ENCODE results near the gene HADH.

- TF ChIP-seq CTCF (IDR thresholded peaks at IDR 0.05; ENCODE audit: low read depth, low read length, missing input control) (no peak), GABPA (IDR thresholded peaks at IDR 0.05 in 1 of 2, conservative IDR thresholded peaks at IDR 0.05 in 1 of 2) (no peak), REST (IDR thresholded peaks at IDR 0.05) (no peak), TAF1 (conservative IDR thresholded peaks at IDR 0.05) (no peak), RAD21 (IDR thresholded peaks at IDR 0.05) (no peak), RXRA (IDR thresholded peaks at IDR 0.05) (no peak), ZBTB33 (IDR thresholded peaks at IDR 0.05) (no peak), FOXA2 (IDR thresholded peaks at IDR 0.05) (no peak), JUND (IDR thresholded peaks at IDR 0.05) (no peak), EGR1 (IDR thresholded peaks at IDR 0.05; ENCODE audit: low read depth in 2 of 2) (no peak), YY1 (IDR thresholded peaks at IDR 0.05) (no peak), ATF3 (IDR thresholded peaks at IDR 0.05) (no peak), HNF4A (conservative IDR thresholded peaks at IDR 0.05) (no peak)
Measured at GRCh38 chr4:108005807-108006206, 16.1 kb downstream of the HADH start.

All from liver (tissue), 3 donors.